Upper lobe of left lung (tissue), 4 donors: ENCODE data around the gene PPP3CA.

Experiments used
- POLR2A ChIP-seq, 4 donors: fragments of 450-650 bp; IDR thresholded peaks; one replicate each; pipeline ENCODE4 v1.5.1; 2016 to 2017; ENCODE audit warnings: antibody characterized with exemption in 4 of 4, mild to moderate bottlenecking in 2 of 4
- POLR2AphosphoS5 ChIP-seq, 2 donors: sonication (generic); formaldehyde crosslinking; IDR thresholded peaks; one replicate each; pipeline ENCODE4 v1.5.1; 2017; ENCODE audit warnings: antibody characterized with exemption in 2 of 2
- TF ChIP-seq, protein P1 (sequence below), 6 experiments: fragments of 450-650 bp in 4 of 6; fragments of 200-600 bp in 2 of 6; sonication (generic) in 2 of 6; IDR thresholded peaks; one replicate each; pipeline ENCODE4 v1.5.1; 2016 to 2019; ENCODE audit warnings: antibody characterized with exemption in 6 of 6

DNA sequence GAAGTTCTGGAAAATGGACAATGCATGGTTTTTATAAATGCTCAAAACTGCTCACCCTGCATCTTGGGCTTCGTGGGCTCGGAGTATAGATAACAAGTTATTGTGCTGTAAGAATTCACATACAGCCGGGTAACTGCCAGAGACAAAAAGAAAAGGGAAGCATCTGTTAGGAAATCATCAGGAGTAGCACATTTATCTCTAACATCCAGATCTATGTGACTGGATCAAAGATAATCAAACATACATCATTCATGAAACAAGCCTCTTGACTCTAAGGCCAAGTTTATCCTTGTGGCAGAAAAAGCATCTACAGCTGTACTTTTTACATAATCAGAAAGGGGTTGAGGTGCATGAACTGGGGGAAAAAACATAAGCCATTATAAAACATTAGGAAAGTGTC is 264.2 kb downstream of the PPP3CA start:
- TF ChIP-seq POLR2AphosphoS5 (IDR thresholded peaks at IDR 0.05) (no peak), POLR2A (IDR thresholded peaks at IDR 0.05) (no peak)
- TF ChIP-seq, protein P1, sequence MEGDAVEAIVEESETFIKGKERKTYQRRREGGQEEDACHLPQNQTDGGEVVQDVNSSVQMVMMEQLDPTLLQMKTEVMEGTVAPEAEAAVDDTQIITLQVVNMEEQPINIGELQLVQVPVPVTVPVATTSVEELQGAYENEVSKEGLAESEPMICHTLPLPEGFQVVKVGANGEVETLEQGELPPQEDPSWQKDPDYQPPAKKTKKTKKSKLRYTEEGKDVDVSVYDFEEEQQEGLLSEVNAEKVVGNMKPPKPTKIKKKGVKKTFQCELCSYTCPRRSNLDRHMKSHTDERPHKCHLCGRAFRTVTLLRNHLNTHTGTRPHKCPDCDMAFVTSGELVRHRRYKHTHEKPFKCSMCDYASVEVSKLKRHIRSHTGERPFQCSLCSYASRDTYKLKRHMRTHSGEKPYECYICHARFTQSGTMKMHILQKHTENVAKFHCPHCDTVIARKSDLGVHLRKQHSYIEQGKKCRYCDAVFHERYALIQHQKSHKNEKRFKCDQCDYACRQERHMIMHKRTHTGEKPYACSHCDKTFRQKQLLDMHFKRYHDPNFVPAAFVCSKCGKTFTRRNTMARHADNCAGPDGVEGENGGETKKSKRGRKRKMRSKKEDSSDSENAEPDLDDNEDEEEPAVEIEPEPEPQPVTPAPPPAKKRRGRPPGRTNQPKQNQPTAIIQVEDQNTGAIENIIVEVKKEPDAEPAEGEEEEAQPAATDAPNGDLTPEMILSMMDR (IDR thresholded peaks at IDR 0.05), result no peak
